Stomach (tissue), 9 donors: ENCODE data around the gene E2F8. TPM values are rescaled to one million over a fixed set of nuclear protein-coding genes. Genes with fewer than 3 reads are reported as not detected.
"Not testable (repeated sequence)": the region's sequence is repeated elsewhere in the genome, so short reads cannot be mapped to it uniquely, and the experiment has no call there.

Experiments used
- DNase-seq, 2 donors: peaks; one replicate each; pipeline versions ENCODE4 v3.0.0 to v3.0.0-alpha.2; 2013 to 2019
- H3K27ac ChIP-seq, 5 donors: fragments of 200-600 bp in 4 of 5; sonication (generic) in 4 of 5; one replicate each; pipeline ENCODE4 v1.5.1; 2013 to 2019; ENCODE audit warnings: mild to moderate bottlenecking in 1 of 5, moderate library complexity in 1 of 5
- H3K27me3 ChIP-seq, 3 donors: fragments of 200-600 bp; sonication (generic); one replicate each; pipeline ENCODE4 v1.5.1; 2017 to 2019; ENCODE audit warnings: mixed run types in 1 of 3
- H3K36me3 ChIP-seq, 4 donors: fragments of 200-600 bp; sonication (generic); 1 replicate in 3 of 4; 2 replicates in 1 of 4; pipeline ENCODE4 v1.5.1; 2016 to 2019
- H3K4me1 ChIP-seq, 4 donors: fragments of 200-600 bp; sonication (generic); one replicate each; pipeline ENCODE4 v1.5.1; 2016 to 2019
- H3K4me3 ChIP-seq, 4 donors: fragments of 200-600 bp; sonication (generic) in 3 of 4; one replicate each; pipeline ENCODE4 v1.5.1; 2016 to 2019; ENCODE audit warnings: mild to moderate bottlenecking in 1 of 4
- H3K9me3 ChIP-seq, 4 donors: fragments of 200-600 bp; sonication (generic); one replicate each; pipeline ENCODE4 v1.5.1; 2016 to 2019
- EP300 ChIP-seq: sonication (generic); formaldehyde crosslinking; IDR thresholded peaks from one replicate; pipeline ENCODE4 v1.6.1; 2017; ENCODE audit warnings: antibody characterized with exemption
- POLR2A ChIP-seq, 4 donors: fragments of 450-650 bp; IDR thresholded peaks; one replicate each; pipeline ENCODE4 v1.6.1; 2016; ENCODE audit warnings: antibody characterized with exemption in 4 of 4, control low read depth in 2 of 4, mild to moderate bottlenecking in 1 of 4, moderate library complexity in 1 of 4
- POLR2AphosphoS5 ChIP-seq, 3 donors: sonication (generic); formaldehyde crosslinking; IDR thresholded peaks; one replicate each; pipeline ENCODE4 v1.6.1; 2016; ENCODE audit warnings: antibody characterized with exemption in 3 of 3
- WGBS, 5 donors: extraction: QIAGEN DNeasy Blood & Tissue Kit in 3 of 5; methylation state at CpG; one replicate each; pipeline versions ENCODE4 v1.1.5 to v1.1.7; 2013 to 2018; 5-methylcytosine and 5-hydroxymethylcytosine counted together
- intact Hi-C: fragments of 100-400 bp; cut with DNase I; formaldehyde crosslinking; loops from one replicate; pipeline ENCODE4 v1.15.1; 2023; ENCODE audit warnings: low total_unique reads
- polyA plus RNA-seq, 3 donors: library from polyadenylated mRNA; stranded (reverse); fragments of 200-250 nt; gene quantifications; one replicate each; pipeline ENCODE4 v1.2.3, GENCODE V29; 2013
- total RNA-seq, 5 donors: library from RNA; depleted of rRNA; stranded (reverse); fragments of >200 nt; gene quantifications; one replicate each; pipeline versions ENCODE4 v1.1.0 to v1.2.3, GENCODE V29; 2014 to 2016
- TF ChIP-seq, protein P1 (sequence below), 7 experiments: fragments of 450-650 bp in 4 of 7; fragments of 200-600 bp in 3 of 7; sonication (generic) in 3 of 7; IDR thresholded peaks; one replicate each; pipeline ENCODE4 v1.5.1; 2016 to 2019; ENCODE audit warnings: antibody characterized with exemption in 7 of 7, control low read depth in 2 of 7, mild to moderate bottlenecking in 1 of 7
- donor health status: healthy with polysubstance abuse.
- donor health status: Bipolar disorder and iron deficiency.
- donor health status: healthy.

E2F8 gene
- total and polyA plus RNA-seq, 8 donors: 0.89 to 13.0 (median 3.2) TPM

DNA sequence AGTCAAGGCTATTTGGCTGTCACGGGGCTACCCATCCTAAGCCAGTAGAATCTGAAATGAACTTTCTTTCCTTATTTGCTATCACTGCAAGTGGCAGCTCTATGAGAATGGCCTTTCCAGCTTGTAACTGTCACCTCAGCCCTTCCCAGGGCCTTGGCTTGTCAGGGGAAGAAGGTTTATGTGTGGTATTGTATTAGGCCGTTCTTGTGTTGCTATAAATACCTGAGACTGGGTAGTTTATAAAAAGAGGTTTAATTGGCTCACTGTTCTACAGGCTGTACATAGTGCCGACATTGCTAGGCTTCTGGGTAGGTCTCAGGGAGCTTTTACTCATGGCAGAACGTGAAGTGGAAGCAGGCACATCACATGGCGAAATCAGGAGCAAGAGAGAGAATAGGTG, 26.8 kb upstream of the E2F8 start:
- WGBS, 5 donors: 82 to 93% (median 89%) methylated on average over 5 of the region's 5 CpGs
- no peak for TF ChIP-seq POLR2A (IDR thresholded peaks at IDR 0.05)
- TF ChIP-seq POLR2AphosphoS5 (IDR thresholded peaks at IDR 0.05): no peak
- no peak for TF ChIP-seq EP300
- TF ChIP-seq, protein P1, sequence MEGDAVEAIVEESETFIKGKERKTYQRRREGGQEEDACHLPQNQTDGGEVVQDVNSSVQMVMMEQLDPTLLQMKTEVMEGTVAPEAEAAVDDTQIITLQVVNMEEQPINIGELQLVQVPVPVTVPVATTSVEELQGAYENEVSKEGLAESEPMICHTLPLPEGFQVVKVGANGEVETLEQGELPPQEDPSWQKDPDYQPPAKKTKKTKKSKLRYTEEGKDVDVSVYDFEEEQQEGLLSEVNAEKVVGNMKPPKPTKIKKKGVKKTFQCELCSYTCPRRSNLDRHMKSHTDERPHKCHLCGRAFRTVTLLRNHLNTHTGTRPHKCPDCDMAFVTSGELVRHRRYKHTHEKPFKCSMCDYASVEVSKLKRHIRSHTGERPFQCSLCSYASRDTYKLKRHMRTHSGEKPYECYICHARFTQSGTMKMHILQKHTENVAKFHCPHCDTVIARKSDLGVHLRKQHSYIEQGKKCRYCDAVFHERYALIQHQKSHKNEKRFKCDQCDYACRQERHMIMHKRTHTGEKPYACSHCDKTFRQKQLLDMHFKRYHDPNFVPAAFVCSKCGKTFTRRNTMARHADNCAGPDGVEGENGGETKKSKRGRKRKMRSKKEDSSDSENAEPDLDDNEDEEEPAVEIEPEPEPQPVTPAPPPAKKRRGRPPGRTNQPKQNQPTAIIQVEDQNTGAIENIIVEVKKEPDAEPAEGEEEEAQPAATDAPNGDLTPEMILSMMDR (IDR thresholded peaks at IDR 0.05): no peak
- peaks cover 0 to 17% (median 0%) of the 10 kb centered on the region in 3 donors for H3K27me3 ChIP-seq
- H3K4me1 ChIP-seq: no peaks in the 10 kb centered on the region
- no peak for DNase-seq
- no peaks in the 10 kb centered on the region for H3K36me3 ChIP-seq
- H3K9me3 ChIP-seq: no peaks in the 10 kb centered on the region
- intact Hi-C loops: no loop called here
- no peak overlapping the region for H3K27ac ChIP-seq
- no peak overlapping the region for H3K4me3 ChIP-seq

- DNase-seq: no peak
- TF ChIP-seq POLR2AphosphoS5 (IDR thresholded peaks at IDR 0.05) (no peak), EP300 (no peak), POLR2A (IDR thresholded peaks at IDR 0.05) (no peak)
- TF ChIP-seq, protein P1 (IDR thresholded peaks at IDR 0.05): no peak
- Histone ChIP-seq H3K36me3 (no peaks in the 10 kb centered on the region), H3K27me3 (peaks cover 0 to 7% (median 0%) of the 10 kb centered on the region in 3 donors), H3K4me1 (peaks cover 0 to 4% (median 0%) of the 10 kb centered on the region in 4 donors), H3K9me3 (no peaks in the 10 kb centered on the region), H3K4me3 (no peak overlapping the region), H3K27ac (no peak overlapping the region)
- 75 to 87% (median 80%) methylated on average over 3 of the region's 3 CpGs for WGBS, 5 donors
- intact Hi-C loops: no loop called here
Measured at GRCh38 chr11:19263333-19263732, 22.6 kb upstream of the E2F8 start.

GRCh38 chr11:19259487-19260345, 19.0 kb upstream of the E2F8 start:
- intact Hi-C loops: no loop called here
- Histone ChIP-seq H3K27ac (no peak overlapping the region), H3K36me3 (no peaks in the 10 kb centered on the region), H3K4me1 (peaks cover 0 to 4% (median 0%) of the 10 kb centered on the region in 4 donors), H3K4me3 (peak overlapping the region in 2 of 4 donors; percentile 14 to 26), H3K9me3 (no peaks in the 10 kb centered on the region), H3K27me3 (no peaks in the 10 kb centered on the region)
- DNase-seq: peak; percentile 80 to 81
- WGBS, 5 donors: 42 to 50% (median 46%) methylated on average over 6 of the region's 6 CpGs
- TF ChIP-seq POLR2AphosphoS5 (IDR thresholded peaks at IDR 0.05) (no peak), EP300 (no peak)
- TF ChIP-seq, protein P1 (IDR thresholded peaks at IDR 0.05): peak in 5 of 7 experiments; percentile 74 to 96 (median 93)

GRCh38 chr11:19258641-19259230, 18.0 kb upstream of the E2F8 start:
- Histone ChIP-seq H3K27me3 (no peaks in the 10 kb centered on the region), H3K9me3 (no peaks in the 10 kb centered on the region), H3K27ac (no peak overlapping the region), H3K36me3 (no peaks in the 10 kb centered on the region), H3K4me3 (no peak overlapping the region), H3K4me1 (peaks cover 0 to 4% (median 0%) of the 10 kb centered on the region in 4 donors)
- no peak for DNase-seq
- TF ChIP-seq, protein P1 (IDR thresholded peaks at IDR 0.05): no peak
- no peak for TF ChIP-seq POLR2A (IDR thresholded peaks at IDR 0.05)
- TF ChIP-seq POLR2AphosphoS5 (IDR thresholded peaks at IDR 0.05): no peak
- no peak for TF ChIP-seq EP300
- WGBS, 5 donors: 80 to 93% (median 85%) methylated on average over 4 of the region's 4 CpGs
- intact Hi-C loops: no loop called here

DNA sequence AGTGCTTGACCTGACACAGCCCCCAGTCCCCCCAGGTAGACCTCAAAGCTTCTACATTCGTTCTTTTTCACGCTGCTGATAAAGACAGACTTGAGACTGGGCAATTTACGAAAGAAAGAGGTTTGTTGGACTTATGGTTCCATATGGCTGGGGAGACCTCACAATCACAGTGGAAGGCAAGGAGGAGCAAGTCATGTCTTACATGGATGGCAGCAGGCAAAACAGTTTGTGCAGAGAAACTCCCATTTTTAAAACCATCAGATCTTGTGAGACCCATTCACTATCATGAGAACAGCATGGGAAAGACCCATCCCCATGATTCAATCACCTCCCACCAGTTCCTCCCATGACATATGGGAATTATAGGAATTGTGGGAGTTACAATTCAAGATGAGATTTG, 13.7 kb upstream of the E2F8 start:
- H3K27ac ChIP-seq, intact Hi-C loops, H3K36me3 ChIP-seq, DNase-seq, H3K27me3 ChIP-seq, H3K4me3 ChIP-seq, H3K4me1 ChIP-seq, H3K9me3 ChIP-seq: not testable (repeated sequence)
- 46 to 75% (median 60%) methylated on average over 3 of the region's 3 CpGs for WGBS, 5 donors
